NCI-H1694 treated with DMSO at 0.1 percent for 48 hours (cell line): ENCODE measurements around the gene TP53BP2.
A peak's percentile ranks its signal among the peaks of the same experiment; 100 is the strongest.

Experiments used
- DNase-seq: peaks from one replicate; lab custom pipeline; 2025; lab: John Stamatoyannopoulos, UW

The TP53BP2 gene

DNA sequence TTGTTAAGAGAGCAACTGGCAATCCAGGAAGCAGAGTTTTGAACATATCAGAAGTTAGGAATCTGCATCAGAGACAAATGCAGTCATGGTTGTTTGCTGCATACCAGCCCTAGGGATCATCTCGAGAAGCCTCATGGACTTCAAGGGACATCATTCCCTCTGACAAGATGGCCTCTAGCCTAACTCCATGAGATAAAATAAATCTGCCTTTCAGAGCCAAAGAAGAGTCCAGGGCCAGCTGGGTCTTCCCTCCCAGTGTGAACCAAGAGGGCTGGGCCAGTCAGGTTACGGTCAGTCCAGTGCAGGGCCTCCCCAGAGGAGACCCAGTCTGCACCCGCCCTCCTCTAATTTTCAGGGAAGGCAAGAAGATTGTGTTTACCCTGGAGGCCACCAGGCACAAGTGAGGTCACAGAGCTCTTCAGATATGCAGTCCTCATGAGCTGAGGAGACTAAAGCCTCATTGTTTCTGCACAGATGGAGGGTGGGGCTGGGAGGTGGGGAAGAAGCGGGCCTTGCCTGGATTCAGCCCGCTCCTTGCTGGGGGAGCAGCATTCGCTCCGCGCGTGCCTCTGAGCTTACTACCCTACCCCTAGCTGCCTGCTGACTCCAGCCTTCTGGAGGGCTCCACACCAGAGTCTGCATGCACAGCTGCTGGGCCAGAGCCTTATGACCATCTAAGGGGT lies 80.6 kb downstream of the TP53BP2 start:
- no peak for DNase-seq

DNA sequence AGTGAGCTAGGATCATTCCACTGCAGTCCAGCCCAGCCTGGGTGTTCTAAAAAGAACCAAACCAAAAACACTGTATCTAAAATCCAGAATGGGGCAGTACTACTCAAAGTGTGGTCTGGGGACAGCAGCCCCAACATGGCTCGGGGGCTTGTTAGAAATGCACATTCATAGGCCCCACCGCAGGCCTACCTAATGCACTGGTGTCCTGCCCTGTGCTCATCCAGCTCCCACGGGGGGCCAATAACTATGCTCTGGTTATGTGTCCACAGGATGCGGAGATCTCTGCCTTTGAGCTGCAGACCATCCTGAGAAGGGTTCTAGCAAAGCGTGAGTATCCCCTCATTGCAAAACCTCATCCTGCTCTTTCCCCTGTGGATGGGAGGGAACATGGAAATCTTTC lies 81.9 kb downstream of the TP53BP2 start:
- DNase-seq, result no peak

DNA sequence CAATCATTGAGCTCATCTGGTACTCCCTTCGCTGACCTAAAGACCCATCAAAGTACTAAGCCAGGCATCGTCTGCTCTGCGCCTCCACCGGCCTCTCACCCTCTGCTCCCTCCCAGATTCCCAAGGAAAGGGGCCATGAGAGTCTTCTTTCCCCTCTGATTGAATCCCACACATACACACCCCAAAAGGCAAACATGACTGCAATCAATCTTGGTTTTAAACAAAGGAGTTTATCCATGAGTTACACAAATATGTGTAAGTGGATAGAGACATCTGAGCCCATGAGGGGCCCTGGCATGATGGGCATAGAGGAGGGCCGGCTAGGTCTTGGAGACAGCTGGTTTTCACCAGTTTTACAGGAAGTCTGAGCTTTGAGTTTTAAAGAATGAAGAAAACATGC lies 82.5 kb downstream of the TP53BP2 start:
- no peak for DNase-seq

DNA sequence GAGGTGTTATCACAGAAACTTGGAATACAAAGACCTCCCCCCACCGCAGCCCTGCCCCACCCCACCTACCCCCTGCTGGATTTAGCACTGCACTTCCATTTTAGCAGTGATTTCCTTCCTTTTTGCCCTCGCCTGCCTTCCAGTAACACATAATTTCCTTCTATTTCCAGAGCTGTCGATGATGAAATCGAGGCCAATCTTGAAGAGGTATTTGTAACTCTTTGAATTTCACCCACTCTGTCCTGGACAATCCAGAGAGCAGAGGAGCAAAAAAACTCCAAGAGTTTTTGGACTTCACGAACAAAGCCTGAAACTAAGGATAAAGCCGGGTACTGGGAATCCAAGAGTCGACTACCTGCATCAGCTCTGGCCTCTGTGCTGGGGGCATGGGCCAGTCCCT lies 84.3 kb downstream of the TP53BP2 start:
- DNase-seq, result no peak

DNA sequence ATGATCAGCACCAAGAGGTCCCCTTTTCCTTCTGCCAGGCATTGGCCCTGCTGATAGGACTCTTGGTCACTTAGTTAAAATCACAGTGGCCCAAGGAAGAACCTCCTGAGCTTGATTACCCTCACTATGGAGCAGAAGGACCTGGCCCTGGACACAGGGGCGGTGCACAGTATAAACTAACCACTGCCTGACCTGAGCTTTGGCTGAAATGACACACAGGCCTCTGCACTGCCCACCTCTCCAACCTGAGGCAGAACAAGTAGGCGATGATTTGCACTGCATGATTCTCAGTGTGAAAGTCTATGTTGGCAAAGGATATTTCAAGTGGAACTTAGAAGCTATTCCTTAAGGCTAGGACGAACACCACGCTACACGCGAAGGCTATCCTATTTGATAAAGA lies 84.9 kb downstream of the TP53BP2 start:
- DNase-seq, result no peak

DNA sequence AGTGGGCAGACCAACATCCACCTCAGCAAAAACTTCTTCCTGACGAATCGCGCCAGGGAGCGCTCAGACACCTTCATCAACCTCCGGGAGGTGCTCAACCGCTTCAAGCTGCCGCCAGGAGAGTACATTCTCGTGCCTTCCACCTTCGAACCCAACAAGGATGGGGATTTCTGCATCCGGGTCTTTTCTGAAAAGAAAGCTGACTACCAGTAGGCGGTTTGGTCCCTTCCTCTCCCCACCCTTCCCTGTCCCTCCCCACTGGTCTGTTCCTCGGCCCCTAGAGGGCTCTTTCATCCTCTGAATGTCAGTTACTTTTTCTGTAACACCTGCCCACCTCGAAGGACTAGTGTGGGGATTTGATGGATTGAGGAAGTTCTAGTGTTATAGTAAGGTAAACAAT lies 86.5 kb downstream of the TP53BP2 start:
- DNase-seq, result no peak

DNA sequence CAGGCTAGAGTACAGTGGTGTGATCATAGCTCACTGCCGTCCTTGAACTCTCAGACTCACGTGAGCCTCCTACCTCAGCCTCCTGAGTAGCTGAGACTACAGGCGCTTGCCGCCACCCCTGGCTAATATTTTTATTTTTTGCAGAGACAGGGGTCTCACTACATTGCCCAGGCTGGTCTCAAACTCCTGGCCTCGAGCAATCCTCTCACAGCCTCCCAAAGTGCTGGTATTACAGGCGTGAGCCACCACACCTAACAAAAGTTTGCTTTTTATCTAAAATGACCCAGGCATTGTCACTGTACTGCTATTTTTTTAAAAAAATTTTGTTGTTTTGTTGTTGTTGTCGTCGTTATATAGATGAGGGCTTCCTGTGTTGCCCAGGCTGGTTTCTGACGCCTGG lies 87.0 kb downstream of the TP53BP2 start:
- DNase-seq, result no peak

DNA sequence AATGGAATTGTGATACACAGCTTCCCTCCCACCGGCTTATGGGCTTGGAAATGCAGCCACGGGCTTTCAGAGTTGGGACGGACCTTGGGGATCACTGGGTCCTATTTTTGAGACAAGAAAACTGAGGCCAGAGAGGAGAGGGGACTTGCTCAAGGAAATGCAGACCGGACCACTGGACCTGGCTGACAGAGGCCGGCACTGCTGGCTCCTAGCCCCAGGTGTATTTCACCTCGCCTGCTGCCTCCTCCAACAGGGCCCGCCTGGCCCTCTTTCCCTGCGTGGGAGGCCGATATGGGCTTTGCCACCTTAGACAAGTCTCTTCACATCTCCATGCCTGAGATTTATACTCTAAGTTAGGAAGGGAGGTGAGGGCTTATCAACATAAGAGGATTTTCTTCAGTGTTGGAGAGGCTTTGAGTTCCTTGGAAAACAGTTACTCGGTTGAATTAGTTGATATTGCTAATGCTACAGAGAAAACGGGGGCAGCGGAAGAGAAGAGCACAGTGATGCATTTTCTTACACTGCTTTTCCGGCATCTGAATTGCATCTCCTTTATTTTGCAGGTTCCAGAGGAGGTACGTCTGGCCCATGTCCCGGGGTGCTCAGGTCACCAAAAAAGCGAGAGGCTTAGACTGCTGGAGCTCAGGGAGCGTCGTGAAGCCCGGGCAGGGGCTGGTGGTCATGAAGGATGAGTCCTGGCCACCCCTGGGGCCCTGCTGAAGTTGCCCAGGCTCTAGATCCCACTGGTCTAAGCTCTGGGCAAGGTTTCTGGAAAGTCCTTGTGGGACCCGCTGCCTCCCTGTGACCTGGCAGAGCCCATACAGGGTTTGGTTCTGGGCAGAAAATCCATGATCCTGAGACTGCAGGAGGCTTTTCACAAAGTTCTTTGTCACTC lies 88.7 kb downstream of the TP53BP2 start:
- DNase-seq, result no peak

DNA sequence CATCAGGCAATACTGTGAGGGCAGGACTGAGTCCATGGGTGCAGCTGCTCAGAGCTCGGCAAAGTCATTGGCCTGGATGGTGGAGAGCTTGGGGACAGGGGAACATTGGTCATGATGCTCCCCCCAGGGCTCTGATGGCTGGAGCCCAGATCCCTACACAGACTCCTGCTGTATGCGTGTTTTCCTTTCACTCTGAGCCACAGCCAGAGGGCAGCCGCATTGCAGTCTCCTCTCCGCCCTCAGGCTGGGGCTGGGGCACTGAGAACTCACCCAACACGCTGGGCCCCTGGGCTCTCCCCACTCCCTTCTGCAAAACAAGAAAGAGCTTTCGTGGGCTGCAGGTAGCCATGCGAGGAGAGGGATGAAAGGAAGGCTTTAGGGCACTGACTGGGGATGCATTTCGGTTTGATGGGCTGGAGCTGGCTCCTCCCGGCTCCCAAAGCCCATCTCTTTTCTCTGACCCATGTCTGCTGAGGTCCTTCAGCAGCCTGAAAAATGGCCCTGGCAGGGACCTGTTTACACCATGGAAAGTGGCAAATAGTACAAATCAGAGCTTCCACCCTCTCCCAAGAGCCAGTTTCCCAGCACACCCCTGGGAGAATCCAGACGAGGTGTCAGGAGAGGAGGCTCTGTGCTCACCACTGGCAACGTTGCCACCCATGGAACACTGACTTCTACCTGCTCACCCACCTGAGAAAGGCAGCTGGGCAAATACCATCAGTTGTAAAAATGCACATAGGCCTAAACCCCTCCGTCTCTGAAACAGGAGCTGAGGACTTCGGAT lies 89.6 kb downstream of the TP53BP2 start:
- no peak for DNase-seq

DNA sequence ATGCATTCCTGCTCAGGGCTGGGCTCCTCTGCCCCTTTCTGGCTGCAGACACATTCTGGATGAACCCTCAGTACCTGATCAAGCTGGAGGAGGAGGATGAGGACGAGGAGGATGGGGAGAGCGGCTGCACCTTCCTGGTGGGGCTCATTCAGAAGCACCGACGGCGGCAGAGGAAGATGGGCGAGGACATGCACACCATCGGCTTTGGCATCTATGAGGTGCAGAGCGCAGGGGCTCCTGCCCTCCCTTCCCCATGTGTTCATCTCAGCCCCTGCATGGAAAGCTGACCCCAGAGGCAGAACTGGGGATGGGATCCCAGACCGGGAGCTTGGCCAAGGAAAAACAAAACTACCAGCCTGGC lies 90.3 kb downstream of the TP53BP2 start:
- no peak for DNase-seq

DNA sequence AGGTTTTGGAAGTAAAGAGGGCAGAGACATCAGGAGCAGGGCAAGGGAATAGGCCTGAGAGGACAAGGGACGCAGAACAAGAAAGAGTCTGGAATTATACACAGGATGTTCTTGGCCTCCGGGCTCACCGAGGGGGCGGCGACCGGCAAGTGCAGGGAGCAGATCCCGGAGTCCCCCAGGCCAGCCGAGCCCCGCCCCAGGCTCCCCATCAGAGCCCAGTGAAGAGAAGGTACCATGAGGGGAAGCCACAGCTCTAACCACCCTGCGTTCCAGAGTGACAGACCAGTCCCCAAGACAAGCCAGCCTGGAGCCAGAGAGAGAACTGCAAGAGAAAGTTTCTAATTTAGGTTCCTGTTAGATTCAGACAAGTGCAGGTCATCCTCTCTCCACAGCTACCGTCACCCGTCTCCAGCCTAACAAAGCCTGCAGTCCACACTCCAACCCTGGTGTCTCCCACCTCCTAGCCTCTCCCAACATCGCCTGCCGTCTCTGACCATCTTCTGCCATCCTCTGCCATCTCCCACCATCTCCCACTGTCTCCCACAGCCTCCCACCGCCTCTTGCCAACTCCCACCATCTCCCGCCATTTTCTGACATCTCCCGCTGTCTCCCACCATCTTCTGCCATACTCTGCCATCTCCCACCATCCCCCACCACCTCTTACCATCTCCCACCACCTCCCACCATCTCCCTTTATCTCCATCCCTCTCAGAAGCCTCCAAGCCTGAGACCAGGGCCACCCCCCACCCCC lies 90.9 kb downstream of the TP53BP2 start:
- no peak for DNase-seq

DNA sequence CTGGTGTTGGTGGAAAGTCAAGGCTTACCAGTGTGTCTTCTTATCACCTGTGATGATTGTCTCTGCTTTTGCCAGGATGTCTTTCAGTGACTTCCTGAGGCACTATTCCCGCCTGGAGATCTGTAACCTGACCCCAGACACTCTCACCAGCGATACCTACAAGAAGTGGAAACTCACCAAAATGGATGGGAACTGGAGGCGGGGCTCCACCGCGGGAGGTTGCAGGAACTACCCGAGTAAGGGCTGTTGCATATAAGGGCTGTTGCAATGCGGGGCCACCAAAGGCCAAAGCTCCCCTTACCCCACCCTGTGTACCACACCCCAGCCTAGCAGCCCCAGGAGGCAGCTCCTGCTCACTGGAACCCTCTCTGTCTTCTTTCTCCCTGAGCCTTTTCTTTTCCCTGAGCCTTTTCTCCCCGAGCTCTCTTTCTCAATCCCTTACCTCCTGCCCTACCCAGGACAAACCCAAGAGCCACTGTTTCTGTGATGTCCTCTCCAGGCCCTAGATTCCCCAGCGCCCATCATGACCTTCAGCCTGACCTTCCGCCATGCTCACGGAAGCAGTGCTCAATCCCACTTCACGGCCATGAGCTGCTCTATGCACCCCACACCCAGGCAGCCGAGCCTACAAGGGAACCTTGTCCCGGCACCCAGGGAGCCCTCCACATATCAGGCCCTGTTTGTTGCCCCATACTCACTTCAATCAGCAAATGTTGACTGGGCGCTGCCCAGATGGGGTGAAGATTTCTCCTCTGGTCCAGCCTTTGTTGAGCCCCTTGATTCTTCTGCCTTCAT lies 92.8 kb downstream of the TP53BP2 start:
- no peak for DNase-seq

DNA sequence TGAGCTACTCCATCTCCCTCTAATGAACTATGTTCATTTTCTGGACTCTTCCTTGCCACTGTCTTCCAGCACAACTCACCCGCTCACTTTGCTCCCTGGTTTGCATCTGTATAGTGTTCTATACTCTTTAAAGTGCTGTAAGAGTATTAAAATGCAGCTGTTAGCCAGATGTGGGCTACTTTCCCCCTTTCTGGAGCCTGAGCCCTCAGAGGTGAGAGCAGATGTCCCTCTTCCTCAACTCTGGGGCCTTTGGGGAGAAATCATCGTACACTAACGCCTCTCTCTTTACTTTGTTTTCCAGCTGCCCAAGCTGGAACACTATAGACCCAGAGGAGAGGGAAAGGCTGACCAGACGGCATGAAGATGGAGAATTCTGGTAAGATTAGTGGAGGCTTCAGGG lies 94.1 kb downstream of the TP53BP2 start:
- DNase-seq, result no peak

DNA sequence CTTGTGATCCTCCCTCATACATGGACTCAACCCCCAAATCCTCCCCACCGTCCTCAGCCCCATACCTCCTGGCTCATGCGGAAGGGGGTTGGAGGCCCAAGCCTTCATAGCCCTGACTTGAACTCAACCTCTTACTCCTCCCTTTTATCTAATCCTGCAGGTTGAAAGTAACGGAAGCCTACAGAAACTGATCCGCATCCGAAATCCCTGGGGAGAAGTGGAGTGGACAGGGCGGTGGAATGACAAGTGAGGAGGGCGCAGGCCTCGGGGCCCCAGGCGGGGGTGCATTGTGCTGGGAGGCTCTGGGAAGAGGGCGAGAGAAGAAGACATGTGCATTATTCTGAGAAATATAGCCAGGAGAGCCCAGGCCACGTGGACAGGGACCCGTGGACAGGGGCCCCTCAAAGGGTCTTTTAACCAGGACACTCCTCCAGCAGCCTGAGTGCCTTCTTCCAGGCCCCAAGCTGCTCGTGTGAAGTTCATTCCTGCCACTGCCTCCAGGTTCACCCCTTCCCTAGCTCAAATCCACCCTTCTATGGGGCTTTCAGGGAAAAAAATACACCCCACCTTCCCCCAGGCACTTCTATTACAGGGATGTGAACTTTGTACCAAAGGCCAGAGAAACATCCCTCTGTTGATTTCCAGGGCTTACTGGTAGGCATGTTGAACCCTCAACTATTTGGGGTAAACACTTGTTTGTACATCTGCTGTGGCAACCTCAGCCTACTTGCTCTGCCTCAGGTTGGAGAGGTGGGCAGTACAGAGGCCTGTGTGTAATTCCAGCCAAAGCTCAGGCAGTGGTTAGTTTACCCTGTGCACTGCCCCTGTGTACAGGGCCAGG lies 94.8 kb downstream of the TP53BP2 start:
- DNase-seq, result no peak

DNA sequence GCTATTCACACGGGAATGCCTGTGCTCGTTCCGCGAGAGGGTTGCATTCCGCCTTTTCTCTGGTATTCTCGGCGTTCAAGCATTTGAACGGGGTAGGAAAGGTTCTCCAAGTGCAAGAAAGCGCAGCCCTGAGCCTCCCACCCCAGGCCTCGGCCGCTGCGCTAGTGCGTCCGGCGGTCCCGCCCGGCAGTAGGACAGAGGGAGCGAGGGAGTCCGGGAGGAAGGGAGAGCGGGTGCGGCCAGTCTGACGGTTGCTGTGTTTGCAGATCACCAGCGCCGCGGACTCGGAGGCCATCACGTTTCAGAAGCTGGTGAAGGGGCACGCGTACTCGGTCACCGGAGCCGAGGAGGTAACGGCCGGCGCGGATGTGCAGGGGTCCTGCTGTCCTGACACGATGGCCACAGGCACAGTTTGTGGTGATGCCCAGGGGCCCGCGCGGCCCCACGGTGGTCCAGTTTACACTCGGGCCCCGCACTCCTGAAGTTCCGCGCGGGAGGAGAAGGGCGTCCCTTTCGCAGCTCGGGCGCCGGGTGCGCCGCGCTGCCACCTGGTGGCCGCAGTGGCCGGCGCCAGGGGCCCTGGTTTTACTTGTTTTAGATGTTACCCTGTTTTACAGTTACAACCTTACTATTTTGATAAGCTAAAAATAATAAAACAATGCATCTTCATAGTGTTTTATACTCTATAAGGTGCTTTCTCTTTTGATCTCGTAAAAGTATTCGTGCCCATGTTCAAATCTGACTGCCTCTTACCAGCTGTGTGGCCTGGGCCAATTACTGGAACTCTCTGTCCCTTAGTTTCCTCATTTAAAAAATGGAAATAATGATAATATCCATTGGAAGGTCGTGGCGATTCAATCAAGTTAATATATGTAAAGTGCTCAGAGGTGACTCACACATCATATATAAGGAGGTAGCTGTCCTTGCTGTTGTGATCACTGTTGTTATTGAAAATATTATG lies 96.7 kb downstream of the TP53BP2 start:
- DNase-seq, result peak; percentile 19

DNA sequence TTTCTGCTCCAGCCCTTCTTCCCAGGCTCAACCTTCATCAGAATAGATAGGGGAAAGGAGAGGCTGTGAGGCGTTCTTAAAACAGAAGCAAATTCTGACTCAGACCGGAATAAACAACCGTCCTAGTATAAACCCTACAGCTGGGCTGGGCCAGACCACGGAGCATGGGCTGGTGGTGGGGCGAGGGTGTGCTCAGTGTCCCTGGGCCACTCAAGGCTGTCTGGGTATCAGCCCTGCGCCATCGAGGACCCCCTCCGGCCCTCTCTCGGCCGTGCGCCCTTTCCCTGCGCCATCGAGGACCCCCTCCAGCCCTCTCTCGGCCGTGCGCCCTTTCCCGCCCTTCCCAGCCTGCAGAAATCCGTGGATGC lies 97.4 kb downstream of the TP53BP2 start:
- DNase-seq, result no peak

DNA sequence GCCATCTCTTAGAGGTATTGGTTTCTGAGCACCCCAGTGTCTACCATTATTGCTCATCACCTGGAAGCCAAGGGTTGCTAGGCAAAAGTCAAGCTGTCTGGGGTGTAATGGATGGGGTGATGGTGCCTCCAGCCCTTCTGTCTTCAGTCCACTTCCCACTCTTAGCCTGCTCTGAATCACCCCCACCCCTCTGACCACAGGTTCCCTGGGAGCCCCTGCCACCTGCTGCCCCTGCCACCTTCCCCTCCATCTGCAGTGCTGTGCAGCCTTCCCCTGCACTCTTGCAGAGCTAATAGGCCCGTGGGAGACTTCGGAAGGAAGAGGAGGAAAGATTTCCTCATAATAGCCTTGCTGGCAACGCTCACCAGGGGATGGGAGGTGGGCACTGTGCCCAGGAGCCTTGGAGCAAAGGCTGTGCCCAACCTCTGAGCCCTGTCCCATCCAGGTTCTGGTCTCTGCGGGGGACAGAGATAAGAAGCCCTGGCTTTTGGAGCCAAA lies 97.9 kb downstream of the TP53BP2 start:
- no peak for DNase-seq

DNA sequence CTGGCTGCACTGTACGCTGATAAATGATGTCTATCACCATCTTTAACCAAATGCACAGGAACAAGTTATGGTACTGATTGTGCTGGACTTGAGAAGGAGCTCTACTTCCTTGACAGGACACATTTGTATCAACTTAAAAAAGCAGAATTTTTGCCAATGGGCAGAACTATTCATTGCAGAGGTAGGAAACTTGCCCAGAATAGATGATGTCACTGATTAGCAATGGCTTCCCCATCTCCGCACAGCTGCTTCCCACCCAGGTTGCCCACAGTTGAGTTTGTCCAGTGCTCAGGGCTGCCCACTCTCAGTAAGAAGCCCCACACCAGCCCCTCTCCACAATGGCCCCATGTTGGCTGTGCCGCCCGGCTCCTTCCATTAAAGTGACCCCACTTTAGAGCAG lies 100.0 kb downstream of the TP53BP2 start:
- no peak for DNase-seq
